Fibroblast of villous mesenchyme (primary cell): ENCODE measurements around the gene CMTM3. TPM values are rescaled to one million over a fixed set of nuclear protein-coding genes. Genes with fewer than 3 reads are reported as not detected.

Source experiments
- DNase-seq: peaks from one replicate; pipeline ENCODE4 v3.0.0-alpha.2; 2010; ENCODE audit warnings: low read depth
- H3K4me3 ChIP-seq: 2 replicates; pipeline ENCODE4 v1.5.1; 2011; ENCODE audit warnings: low read depth, mild to moderate bottlenecking, low read length
- CTCF ChIP-seq: IDR thresholded peaks from 2 replicates; pipeline ENCODE4 v1.5.1; 2012; ENCODE audit warnings: low read depth, mild to moderate bottlenecking, low read length; ENCODE audit not compliant: insufficient read depth
- total RNA-seq: library from RNA; depleted of rRNA; stranded (reverse); fragments of >200 nt; gene quantifications from 2 replicates; pipeline ENCODE4 v1.2.3, GENCODE V29; 2012

Gene CMTM3
- total RNA-seq, 1 donor: 22.0 TPM

GRCh38 chr16:66585481-66586239 is 18.8 kb upstream of the CMTM3 start:
- no peak overlapping the region for H3K4me3 ChIP-seq
- TF ChIP-seq CTCF: no peak
- DNase-seq: no peak

DNA sequence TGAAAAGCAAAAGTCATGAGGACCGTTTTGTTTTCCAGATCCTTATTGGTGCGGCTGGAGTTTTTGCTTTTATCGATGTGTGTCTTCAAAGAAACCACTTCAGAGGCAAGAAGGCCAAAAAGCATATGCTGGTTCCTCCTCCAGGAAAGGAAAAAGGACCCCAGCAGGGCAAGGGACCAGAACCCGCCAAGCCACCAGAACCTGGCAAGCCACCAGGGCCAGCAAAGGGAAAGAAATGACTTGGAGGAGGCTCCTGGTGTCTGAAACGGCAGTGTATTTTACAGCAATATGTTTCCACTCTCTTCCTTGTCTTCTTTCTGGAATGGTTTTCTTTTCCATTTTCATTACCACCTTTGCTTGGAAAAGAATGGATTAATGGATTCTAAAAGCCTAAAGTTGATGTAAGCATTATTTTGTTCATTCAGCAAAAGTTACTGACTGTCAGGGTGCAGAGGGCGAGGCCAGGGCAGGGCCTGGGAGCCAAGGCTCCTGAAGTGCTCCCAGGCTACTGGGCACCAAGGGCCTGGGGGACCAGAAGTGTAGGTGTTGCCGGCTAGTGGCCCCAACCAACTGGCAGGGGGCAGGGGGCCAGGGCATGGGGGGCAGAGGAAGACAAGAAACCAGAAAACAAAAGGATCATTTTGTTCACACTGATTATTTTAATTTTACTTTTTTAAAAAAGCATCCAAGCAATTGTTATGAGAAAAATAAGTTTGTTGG is 16.5 kb upstream of the CMTM3 start:
- no peak overlapping the region for H3K4me3 ChIP-seq
- TF ChIP-seq CTCF: no peak
- no peak for DNase-seq

- TF ChIP-seq CTCF: peak; percentile 82
- H3K4me3 ChIP-seq: no peak overlapping the region
- DNase-seq: peak; percentile 47
Observed at GRCh38 chr16:66588981-66589713, 15.4 kb upstream of the CMTM3 start.

- no peak for DNase-seq
- H3K4me3 ChIP-seq: no peak overlapping the region
- TF ChIP-seq CTCF: no peak
Observed at GRCh38 chr16:66590322-66590721, 14.2 kb upstream of the CMTM3 start.

DNA sequence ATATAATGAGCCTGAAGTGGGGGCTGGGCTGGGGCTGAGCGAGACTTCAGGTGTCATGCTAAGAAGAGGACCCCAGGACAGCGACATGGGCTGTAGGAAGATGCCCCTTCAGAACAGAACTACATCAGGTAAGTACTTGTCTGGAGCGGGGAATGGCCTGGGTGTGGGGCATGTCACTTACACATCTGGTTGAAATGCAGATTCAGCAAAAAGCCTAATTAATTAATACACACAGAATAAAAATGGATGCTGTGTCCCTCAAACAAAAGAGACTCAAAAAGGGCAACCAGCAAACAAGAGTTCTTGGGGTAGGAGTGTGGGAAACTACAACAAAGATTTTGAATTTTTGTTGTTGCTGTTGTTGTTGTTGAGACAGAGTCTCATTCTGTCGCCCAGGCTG is 13.5 kb upstream of the CMTM3 start:
- no peak overlapping the region for H3K4me3 ChIP-seq
- no peak for TF ChIP-seq CTCF
- no peak for DNase-seq

DNA sequence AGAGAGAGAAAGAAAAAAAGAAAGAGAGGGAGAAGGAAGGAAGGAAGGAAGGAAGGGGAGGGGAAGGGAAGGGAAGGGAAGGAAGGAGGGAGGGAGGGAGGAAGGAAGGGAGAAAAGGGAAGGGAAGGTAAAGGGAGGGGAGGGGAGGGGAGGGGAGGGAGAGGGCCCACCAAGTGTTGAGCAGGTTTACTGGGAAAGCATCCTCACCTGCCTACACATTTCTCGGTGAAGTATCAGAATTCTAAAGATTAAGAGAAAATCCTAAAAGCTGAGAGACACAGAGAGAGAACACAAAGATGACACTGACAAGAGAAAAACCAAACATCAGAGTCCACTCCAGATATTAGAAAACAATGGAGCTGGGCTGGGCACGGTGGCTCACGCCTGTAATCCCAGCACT is 12.3 kb upstream of the CMTM3 start:
- H3K4me3 ChIP-seq: no peak overlapping the region
- TF ChIP-seq CTCF: no peak
- DNase-seq: no peak
